MM.1S (cell line): ENCODE measurements around the gene PEX19.

Source experiments
- DNase-seq: peaks from one replicate; pipeline ENCODE4 v3.0.0-alpha.2; 2015
- H2AFZ ChIP-seq: fragments of 300-600 bp; sonication (generic); 2 replicates; pipeline ENCODE4 v1.6.0; 2016; ENCODE audit warnings: antibody characterized with exemption, low read length
- H3F3A ChIP-seq: fragments of 300-600 bp; sonication (generic); 2 replicates; pipeline ENCODE4 v1.6.1; 2016; ENCODE audit warnings: mild to moderate bottlenecking, antibody characterized with exemption, low read length, moderate library complexity, mixed read lengths; ENCODE audit not compliant: insufficient read depth
- H3K27ac ChIP-seq: fragments of 300-600 bp; sonication (generic); 2 replicates; pipeline ENCODE4 v1.5.1; 2016; ENCODE audit warnings: mild to moderate bottlenecking, low read length
- H3K27me3 ChIP-seq: fragments of 300-600 bp; sonication (generic); replicated peaks from 2 replicates; pipeline ENCODE4 v1.6.0; 2016; ENCODE audit warnings: low read length; ENCODE audit not compliant: insufficient read depth
- H3K36me3 ChIP-seq: fragments of 300-600 bp; sonication (generic); replicated peaks from 2 replicates; pipeline ENCODE4 v1.6.1; 2016; ENCODE audit warnings: mild to moderate bottlenecking, low read length, mixed read lengths; ENCODE audit not compliant: insufficient read depth
- H3K4me1 ChIP-seq: fragments of 300-600 bp; sonication (generic); 2 replicates; pipeline ENCODE4 v1.6.1; 2016; ENCODE audit warnings: low read length, mixed read lengths
- H3K4me2 ChIP-seq: fragments of 300-600 bp; sonication (generic); 2 replicates; pipeline ENCODE4 v1.6.0; 2016; ENCODE audit warnings: low read depth, low read length
- H3K4me3 ChIP-seq: fragments of 300-600 bp; sonication (generic); 2 replicates; pipeline ENCODE4 v1.5.1; 2016; ENCODE audit warnings: low read length, mixed read lengths
- H3K79me2 ChIP-seq: fragments of 300-600 bp; sonication (generic); 2 replicates; pipeline ENCODE4 v1.6.1; 2016; ENCODE audit warnings: mixed run types, low read length, mixed read lengths
- H3K9ac ChIP-seq: fragments of 300-600 bp; sonication (generic); 2 replicates; pipeline ENCODE4 v1.6.1; 2016; ENCODE audit warnings: low read length, mixed read lengths
- H3K9me2 ChIP-seq: fragments of 300-600 bp; sonication (generic); replicated peaks from 2 replicates; pipeline ENCODE4 v1.6.1; 2016; ENCODE audit warnings: mild to moderate bottlenecking, low read length, mixed read lengths; ENCODE audit not compliant: insufficient read depth
- H3K9me3 ChIP-seq: fragments of 300-600 bp; sonication (generic); replicated peaks from 2 replicates; pipeline ENCODE4 v1.6.1; 2016; ENCODE audit warnings: mild to moderate bottlenecking, low read length, mixed read lengths; ENCODE audit not compliant: insufficient read depth
- H4K20me1 ChIP-seq: fragments of 300-600 bp; sonication (generic); 2 replicates; pipeline ENCODE4 v1.6.1; 2016; ENCODE audit warnings: mild to moderate bottlenecking, low read length, moderate library complexity, mixed read lengths; ENCODE audit not compliant: insufficient read depth
- CTCF ChIP-seq: fragments of 300-600 bp; sonication (generic); IDR thresholded peaks from 2 replicates; pipeline ENCODE4 v1.5.1; 2016; ENCODE audit warnings: antibody characterized with exemption, low read length, mixed read lengths
- EZH2 ChIP-seq: fragments of 300-600 bp; sonication (generic); optimal IDR thresholded peaks from 2 replicates; pipeline ENCODE3; 2017; ENCODE audit warnings: low read depth, mild to moderate bottlenecking, antibody characterized with exemption, low read length, mixed read lengths
- EZH2phosphoT487 ChIP-seq: fragments of 300-600 bp; sonication (generic); IDR thresholded peaks from 2 replicates; pipeline ENCODE4 v1.6.1; 2018; ENCODE audit warnings: antibody characterized with exemption, low read length

Gene PEX19

GRCh38 chr1:160244209-160244608, 40.7 kb downstream of the PEX19 start:
- H3K4me3 ChIP-seq, result no peak overlapping the region
- DNase-seq, result no peak
- peaks cover 71% of the 10 kb centered on the region for H3K79me2 ChIP-seq

GRCh38 chr1:160243767-160244166, 41.2 kb downstream of the PEX19 start:
- H3K79me2 ChIP-seq, result peaks cover 66% of the 10 kb centered on the region

More at GRCh38 chr1:160244209-160244608, 40.7 kb downstream of the PEX19 start:
- Histone ChIP-seq H3K36me3 (peaks cover 14% of the 10 kb centered on the region), H3K4me2 (no peak overlapping the region), H3F3A (no peaks in the 10 kb centered on the region), H3K27ac (no peak overlapping the region), H2AFZ (no peak overlapping the region), H3K4me1 (no peaks in the 10 kb centered on the region), H3K27me3 (no peaks in the 10 kb centered on the region), H3K9me2 (no peaks in the 10 kb centered on the region), H3K9ac (no peak overlapping the region), H4K20me1 (no peaks in the 10 kb centered on the region; the same call in 1 of the 2 replicates), H3K9me3 (no peaks in the 10 kb centered on the region)
- TF ChIP-seq CTCF (no peak), EZH2 (no peak), EZH2phosphoT487 (no peak)

GRCh38 chr1:160239582-160240299, 45.2 kb downstream of the PEX19 start:
- no peak overlapping the region for H2AFZ ChIP-seq
- H3K9me3 ChIP-seq, result no peaks in the 10 kb centered on the region
- H3K27ac ChIP-seq, result no peak overlapping the region
- H3K9me2 ChIP-seq, result no peaks in the 10 kb centered on the region
- H3F3A ChIP-seq, result no peaks in the 10 kb centered on the region
- H3K27me3 ChIP-seq, result no peaks in the 10 kb centered on the region
- DNase-seq, result no peak
- H3K4me1 ChIP-seq, result peaks cover 12% of the 10 kb centered on the region
- H3K9ac ChIP-seq, result no peak overlapping the region
- H3K79me2 ChIP-seq, result peaks cover 29% of the 10 kb centered on the region
- no peak for TF ChIP-seq CTCF
- no peak for TF ChIP-seq EZH2phosphoT487
- no peak for TF ChIP-seq EZH2
- H4K20me1 ChIP-seq, result no peaks in the 10 kb centered on the region; the same call in 1 of the 2 replicates
- no peak overlapping the region for H3K4me2 ChIP-seq
- H3K36me3 ChIP-seq, result peaks cover 23% of the 10 kb centered on the region
- H3K4me3 ChIP-seq, result no peak overlapping the region

More at GRCh38 chr1:160243767-160244166, 41.2 kb downstream of the PEX19 start:
- Histone ChIP-seq H3K36me3 (peaks cover 14% of the 10 kb centered on the region), H3F3A (no peaks in the 10 kb centered on the region), H2AFZ (no peak overlapping the region), H3K9me2 (no peaks in the 10 kb centered on the region), H3K9me3 (no peaks in the 10 kb centered on the region), H3K4me2 (no peak overlapping the region), H3K27ac (no peak overlapping the region), H3K9ac (no peak overlapping the region), H3K4me1 (peaks cover 3% of the 10 kb centered on the region), H3K27me3 (no peaks in the 10 kb centered on the region), H3K4me3 (no peak overlapping the region), H4K20me1 (no peaks in the 10 kb centered on the region; the same call in 1 of the 2 replicates)
- no peak for DNase-seq
- TF ChIP-seq CTCF, result no peak
- TF ChIP-seq EZH2phosphoT487, result no peak
- TF ChIP-seq EZH2, result no peak
